ENCODE measurements around the gene KRTAP9-9.

- TF ChIP-seq CTCF (conservative IDR thresholded peaks at IDR 0.05), result no peak
- no peak for TF ChIP-seq ZFX (IDR thresholded peaks at IDR 0.05)
These were observed 323 bp upstream of the KRTAP9-9 start for GRCh38 chr17:41254861-41255260.
